ENCODE results near the gene MYO15A.

DNA sequence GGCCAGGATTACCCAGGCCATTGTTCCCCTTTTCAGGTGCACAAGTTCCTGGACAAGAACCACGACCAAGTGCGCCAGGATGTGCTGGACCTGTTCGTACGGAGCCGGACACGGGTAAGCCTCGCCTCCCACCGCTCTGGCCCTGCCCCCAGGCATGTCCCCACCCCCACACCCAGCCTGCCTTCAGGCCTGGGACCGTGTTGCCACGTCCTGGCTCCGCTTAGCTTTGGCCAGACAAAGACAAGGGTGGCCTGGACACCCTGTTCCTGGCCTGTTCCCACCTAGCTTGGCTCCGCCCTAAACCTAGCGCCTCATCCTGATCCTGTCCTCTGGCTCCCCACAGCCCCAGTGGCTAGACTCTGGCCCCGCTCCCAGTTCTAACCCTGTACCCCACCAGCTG, 30.9 kb downstream of the MYO15A start:
- TF ChIP-seq, protein P1, sequence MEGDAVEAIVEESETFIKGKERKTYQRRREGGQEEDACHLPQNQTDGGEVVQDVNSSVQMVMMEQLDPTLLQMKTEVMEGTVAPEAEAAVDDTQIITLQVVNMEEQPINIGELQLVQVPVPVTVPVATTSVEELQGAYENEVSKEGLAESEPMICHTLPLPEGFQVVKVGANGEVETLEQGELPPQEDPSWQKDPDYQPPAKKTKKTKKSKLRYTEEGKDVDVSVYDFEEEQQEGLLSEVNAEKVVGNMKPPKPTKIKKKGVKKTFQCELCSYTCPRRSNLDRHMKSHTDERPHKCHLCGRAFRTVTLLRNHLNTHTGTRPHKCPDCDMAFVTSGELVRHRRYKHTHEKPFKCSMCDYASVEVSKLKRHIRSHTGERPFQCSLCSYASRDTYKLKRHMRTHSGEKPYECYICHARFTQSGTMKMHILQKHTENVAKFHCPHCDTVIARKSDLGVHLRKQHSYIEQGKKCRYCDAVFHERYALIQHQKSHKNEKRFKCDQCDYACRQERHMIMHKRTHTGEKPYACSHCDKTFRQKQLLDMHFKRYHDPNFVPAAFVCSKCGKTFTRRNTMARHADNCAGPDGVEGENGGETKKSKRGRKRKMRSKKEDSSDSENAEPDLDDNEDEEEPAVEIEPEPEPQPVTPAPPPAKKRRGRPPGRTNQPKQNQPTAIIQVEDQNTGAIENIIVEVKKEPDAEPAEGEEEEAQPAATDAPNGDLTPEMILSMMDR (conservative IDR thresholded peaks at IDR 0.05; ENCODE audit: low read length) = no peak
- no peak for TF ChIP-seq EZH2phosphoT487 (IDR thresholded peaks at IDR 0.05; ENCODE audit: borderline replicate concordance, low read depth, low read length)
